Type B pancreatic cell (in vitro differentiated cells): ENCODE results near the gene AFF1. TPM values are rescaled to one million over a fixed set of nuclear protein-coding genes. Genes with fewer than 3 reads are reported as not detected.

Experiments
- DNase-seq: peaks from one replicate; pipeline ENCODE4 v3.0.0; 2021; ENCODE audit warnings: mixed read lengths; ENCODE audit not compliant: unreplicated experiment; ENCODE audit errors: extremely low spot score
- H3K27ac Mint-ChIP-seq: 2 replicates; pipeline ENCODE4 v1.8.0; 2021; ENCODE audit warnings: mild to moderate bottlenecking, mixed read lengths
- H3K27me3 Mint-ChIP-seq: 2 replicates; pipeline ENCODE4 v1.8.0; 2021; ENCODE audit warnings: mixed read lengths
- H3K36me3 Mint-ChIP-seq: 2 replicates; pipeline ENCODE4 v1.8.0; 2021; ENCODE audit warnings: mixed read lengths
- H3K4me1 Mint-ChIP-seq: one replicate; pipeline ENCODE4 v1.8.0; 2021; ENCODE audit warnings: mixed read lengths; ENCODE audit not compliant: unreplicated experiment
- H3K4me3 Mint-ChIP-seq: 2 replicates; pipeline ENCODE4 v1.8.0; 2021; ENCODE audit warnings: mild to moderate bottlenecking, mixed read lengths
- H3K9me3 Mint-ChIP-seq: 2 replicates; pipeline ENCODE4 v1.8.0; 2021; ENCODE audit warnings: mixed read lengths
- CTCF ChIP-seq: fragments of 200-600 bp; sonication (generic); conservative IDR thresholded peaks from 2 replicates; pipeline ENCODE4 v1.5.0; 2021; ENCODE audit warnings: antibody characterized with exemption, mild to moderate bottlenecking
- total RNA-seq: library from RNA; stranded (reverse); gene quantifications from 2 replicates; pipeline ENCODE4 v1.2.1, GENCODE V29; 2021; ENCODE audit warnings: low replicate concordance

The AFF1 gene
- total RNA-seq, 1 donor from 2014 or later: 39.7 TPM

- H3K27ac Mint-ChIP-seq: no peak overlapping the region
- no peaks in the 10 kb centered on the region for H3K27me3 Mint-ChIP-seq
- no peaks in the 10 kb centered on the region for H3K36me3 Mint-ChIP-seq
- no peak for TF ChIP-seq CTCF
- no peak for DNase-seq
- peak overlapping the region; percentile 96 for H3K4me3 Mint-ChIP-seq
- no peaks in the 10 kb centered on the region for H3K9me3 Mint-ChIP-seq
- peaks cover 38% of the 10 kb centered on the region for H3K4me1 Mint-ChIP-seq
Measured at GRCh38 chr4:87005369-87005689, 70.5 kb downstream of the AFF1 start.

- Mint-ChIP-seq H3K4me3 (peak overlapping the region; percentile 96), H3K9me3 (no peaks in the 10 kb centered on the region), H3K27me3 (no peaks in the 10 kb centered on the region), H3K36me3 (no peaks in the 10 kb centered on the region), H3K4me1 (peaks cover 38% of the 10 kb centered on the region), H3K27ac (peak overlapping the region; percentile 89)
- DNase-seq: no peak
- TF ChIP-seq CTCF: no peak
Measured at GRCh38 chr4:87005690-87006425, 71.0 kb downstream of the AFF1 start.

- peaks cover 43% of the 10 kb centered on the region for H3K4me1 Mint-ChIP-seq
- no peak for DNase-seq
- no peak for TF ChIP-seq CTCF
- H3K4me3 Mint-ChIP-seq: peak overlapping the region; percentile 96
- no peaks in the 10 kb centered on the region for H3K36me3 Mint-ChIP-seq
- H3K9me3 Mint-ChIP-seq: no peaks in the 10 kb centered on the region
- no peaks in the 10 kb centered on the region for H3K27me3 Mint-ChIP-seq
- H3K27ac Mint-ChIP-seq: peak overlapping the region; percentile 89
Measured at GRCh38 chr4:87006426-87006675, 71.5 kb downstream of the AFF1 start.

- Mint-ChIP-seq H3K27me3 (no peaks in the 10 kb centered on the region), H3K36me3 (no peaks in the 10 kb centered on the region), H3K9me3 (no peaks in the 10 kb centered on the region), H3K4me1 (peaks cover 48% of the 10 kb centered on the region), H3K27ac (peak overlapping the region; percentile 89), H3K4me3 (peak overlapping the region; percentile 96)
- peak; percentile 62 for TF ChIP-seq CTCF
- DNase-seq: peak; percentile 94
Measured at GRCh38 chr4:87006676-87007527, 72.1 kb downstream of the AFF1 start.

GRCh38 chr4:87007528-87008446, 73.0 kb downstream of the AFF1 start:
- H3K36me3 Mint-ChIP-seq: no peaks in the 10 kb centered on the region
- H3K27ac Mint-ChIP-seq: peak overlapping the region; percentile 89
- no peak for TF ChIP-seq CTCF
- H3K4me3 Mint-ChIP-seq: peak overlapping the region; percentile 96
- no peaks in the 10 kb centered on the region for H3K9me3 Mint-ChIP-seq
- H3K4me1 Mint-ChIP-seq: peaks cover 55% of the 10 kb centered on the region
- no peak for DNase-seq
- H3K27me3 Mint-ChIP-seq: no peaks in the 10 kb centered on the region
